ENCODE data around the gene ZNFX1.
"Not testable (repeated sequence)": the region's sequence is repeated elsewhere in the genome, so short reads cannot be mapped to it uniquely, and the experiment has no call there.

The ZNFX1 gene

GRCh38 chr20:49278036-49278817 lies at the start of gene ZNFX1:
TSS of gene ZNFX1 (minus strand) at chr20:49278057. CDS start at chr20:49275839, 2,218 bp downstream.
- peak; percentile 99 for DNase-seq

GRCh38 chr20:49326026-49326425 lies 48.2 kb upstream of the ZNFX1 start:
- no peak for DNase-seq

- DNase-seq, result no peak
Observed at GRCh38 chr20:49324306-49324705, 46.4 kb upstream of the ZNFX1 start.

- DNase-seq, result no peak
Observed at GRCh38 chr20:49323622-49324238, 45.9 kb upstream of the ZNFX1 start.

GRCh38 chr20:49320460-49320859 lies 42.6 kb upstream of the ZNFX1 start:
- peak; percentile 17 for DNase-seq

- DNase-seq, result no peak
Observed at GRCh38 chr20:49319208-49319809, 41.5 kb upstream of the ZNFX1 start.

GRCh38 chr20:49318430-49319207 lies 40.8 kb upstream of the ZNFX1 start:
- no peak for DNase-seq

- no peak for DNase-seq
Observed at GRCh38 chr20:49318091-49318429, 40.2 kb upstream of the ZNFX1 start.

- DNase-seq, result no peak
Observed at GRCh38 chr20:49316704-49317103, 38.8 kb upstream of the ZNFX1 start.

- DNase-seq, result no peak
Observed at GRCh38 chr20:49315580-49315979, 37.7 kb upstream of the ZNFX1 start.

GRCh38 chr20:49314052-49314451 lies 36.2 kb upstream of the ZNFX1 start:
- DNase-seq, result not testable (repeated sequence)

GRCh38 chr20:49313283-49313682 lies 35.4 kb upstream of the ZNFX1 start:
- DNase-seq, result peak; percentile 65

GRCh38 chr20:49312661-49313060 lies 34.8 kb upstream of the ZNFX1 start:
- no peak for DNase-seq

- no peak for DNase-seq
Observed at GRCh38 chr20:49310705-49311104, 32.8 kb upstream of the ZNFX1 start.

GRCh38 chr20:49308875-49309274 lies 31.0 kb upstream of the ZNFX1 start:
- no peak for DNase-seq

GRCh38 chr20:49306903-49307620 lies 29.2 kb upstream of the ZNFX1 start:
- DNase-seq, result no peak

GRCh38 chr20:49303065-49303552 lies 25.3 kb upstream of the ZNFX1 start:
- no peak for DNase-seq

GRCh38 chr20:49297605-49298530 lies 20.0 kb upstream of the ZNFX1 start:
- DNase-seq, result no peak

- not testable (repeated sequence) for DNase-seq
Observed at GRCh38 chr20:49294002-49294654, 16.3 kb upstream of the ZNFX1 start.

GRCh38 chr20:49293122-49293521 lies 15.3 kb upstream of the ZNFX1 start:
- no peak for DNase-seq

GRCh38 chr20:49292010-49292409 lies 14.2 kb upstream of the ZNFX1 start:
- DNase-seq, result no peak

All from midbrain (tissue), 1 donor.